Umbilical cord (tissue), 2 donors: Measurements from ENCODE around the gene UBAP2. TPM values are rescaled to one million over a fixed set of nuclear protein-coding genes. Genes with fewer than 3 reads are reported as not detected.
"Not testable (repeated sequence)": the region's sequence is repeated elsewhere in the genome, so short reads cannot be mapped to it uniquely, and the experiment has no call there.

Source experiments
- DNase-seq: peaks from one replicate; pipeline ENCODE4 v3.0.0-alpha.2; 2015; ENCODE audit warnings: low spot score
- total RNA-seq: library from RNA; depleted of rRNA; stranded (reverse); fragments of >200 nt; gene quantifications from one replicate; pipeline ENCODE4 v1.2.3, GENCODE V29; 2014; ENCODE audit warnings: low replicate concordance; ENCODE audit not compliant: insufficient read depth

Gene UBAP2
- total RNA-seq, 1 donor from 2014 or later: 31.5 TPM

DNA sequence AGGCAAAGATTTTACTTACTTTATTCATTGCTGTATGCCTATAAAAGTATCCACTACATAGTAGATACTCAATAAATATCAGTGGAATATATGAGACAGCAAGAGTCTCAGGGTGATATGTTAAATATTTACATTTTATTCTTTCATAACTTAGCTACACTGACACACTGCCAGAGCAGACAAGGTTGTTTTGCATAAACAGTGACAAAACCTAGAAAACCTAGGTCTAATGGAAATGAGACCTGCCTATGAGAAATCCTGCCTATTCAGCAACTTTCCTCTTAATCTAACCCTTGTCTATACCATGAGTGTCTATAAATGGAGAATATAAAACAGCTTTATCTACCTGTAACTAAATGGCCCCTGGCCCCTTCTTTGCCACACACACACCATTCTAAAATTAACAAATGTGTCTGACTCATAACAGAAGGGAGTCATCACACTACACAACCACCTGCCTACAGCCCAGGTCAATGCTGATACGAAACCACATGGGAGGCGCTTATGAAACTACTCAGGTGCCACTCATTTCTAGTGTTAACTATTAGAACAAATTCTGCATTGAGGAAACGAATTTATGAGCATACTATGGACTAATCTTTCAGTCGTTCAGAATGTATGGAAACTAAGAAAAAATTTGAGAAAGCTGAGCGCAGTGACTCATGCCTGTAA, 60.3 kb downstream of the UBAP2 start:
- no peak for DNase-seq

DNA sequence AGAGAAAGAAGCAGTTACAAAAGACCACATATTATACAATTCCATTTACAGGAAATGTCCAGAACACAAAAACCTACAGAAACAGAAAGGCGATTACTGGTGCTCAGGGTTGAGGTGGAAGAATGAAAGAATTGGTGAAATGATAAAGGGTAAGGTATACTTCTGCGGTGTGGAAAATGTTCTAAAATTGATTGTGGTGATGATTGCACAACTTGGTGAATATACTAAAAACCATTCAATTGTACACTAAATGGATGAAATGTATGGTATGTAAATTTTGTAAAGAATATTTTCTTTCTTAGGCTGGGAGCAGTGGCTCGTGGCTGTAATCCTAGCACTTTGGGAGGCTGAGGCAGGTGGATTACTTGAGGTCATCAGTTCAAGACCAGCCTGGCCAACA, 72.3 kb downstream of the UBAP2 start:
- no peak for DNase-seq

DNA sequence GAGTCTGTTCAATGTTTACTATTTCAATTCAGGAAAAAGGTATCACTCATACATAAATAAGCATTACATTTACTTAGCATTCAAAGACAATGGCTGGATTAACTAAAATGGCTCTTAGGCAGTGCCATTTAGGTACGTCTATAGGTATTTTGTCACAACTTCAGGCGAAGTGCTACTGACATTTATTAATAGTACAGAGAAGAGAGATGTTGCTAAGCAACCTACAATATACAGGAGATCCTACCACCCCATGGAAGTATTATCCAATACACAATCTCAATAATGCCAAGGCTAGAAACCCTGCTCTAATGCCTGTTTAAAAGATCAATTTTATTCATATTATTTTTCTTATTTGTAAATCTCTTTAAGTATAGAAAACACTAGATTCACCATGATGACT, 76.0 kb downstream of the UBAP2 start:
- DNase-seq: no peak

DNA sequence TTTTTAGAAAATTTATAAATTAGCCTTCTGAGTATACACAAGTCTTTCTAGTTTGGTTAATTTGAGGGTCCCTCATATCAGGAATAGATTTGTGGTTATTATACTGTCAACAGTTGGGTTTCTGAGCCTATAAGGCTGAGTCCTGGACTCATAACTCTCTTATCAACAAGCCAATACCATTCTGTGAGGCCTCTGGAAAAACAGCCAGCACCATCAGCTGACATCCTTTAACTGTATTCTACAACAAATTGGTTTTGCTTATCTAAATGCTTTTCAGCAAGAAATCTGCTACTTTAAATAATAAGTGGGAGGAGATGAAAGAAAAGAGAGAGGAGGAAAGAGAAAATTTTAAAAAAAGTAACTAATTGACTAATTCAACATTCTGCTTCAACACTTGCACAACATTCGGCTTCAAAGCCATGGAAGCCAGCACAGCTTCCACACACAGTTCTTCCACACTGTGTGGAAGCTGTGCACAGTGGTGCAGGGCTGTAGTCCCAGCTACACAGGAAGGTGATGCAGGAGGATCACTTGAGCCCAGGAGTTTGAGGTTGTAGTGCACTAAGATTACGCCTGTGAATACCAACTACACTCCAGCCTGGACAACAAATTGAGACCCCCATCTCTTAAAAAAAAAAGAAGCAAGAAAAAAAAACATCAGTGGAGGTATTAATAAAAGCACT, 84.5 kb downstream of the UBAP2 start:
- no peak for DNase-seq

DNA sequence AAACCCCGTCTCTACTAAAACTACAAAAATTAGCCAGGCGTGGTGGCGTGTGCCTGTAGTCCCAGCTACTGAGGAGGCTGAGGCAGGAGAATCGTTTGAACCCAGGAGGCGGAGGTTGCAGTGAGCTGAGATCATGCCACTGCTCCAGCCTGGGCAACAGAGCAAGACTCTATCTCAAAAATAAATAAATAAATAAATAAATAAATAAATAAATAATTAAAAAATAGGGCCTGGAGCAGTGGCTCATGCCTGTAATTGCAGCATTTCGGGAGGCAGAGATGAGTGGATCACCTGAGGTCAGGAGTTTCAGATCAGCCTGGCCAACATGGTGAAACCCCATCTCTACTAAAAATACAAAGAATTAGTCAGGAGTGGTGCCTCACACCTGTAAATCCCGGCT, 86.2 kb downstream of the UBAP2 start:
- DNase-seq: not testable (repeated sequence)

DNA sequence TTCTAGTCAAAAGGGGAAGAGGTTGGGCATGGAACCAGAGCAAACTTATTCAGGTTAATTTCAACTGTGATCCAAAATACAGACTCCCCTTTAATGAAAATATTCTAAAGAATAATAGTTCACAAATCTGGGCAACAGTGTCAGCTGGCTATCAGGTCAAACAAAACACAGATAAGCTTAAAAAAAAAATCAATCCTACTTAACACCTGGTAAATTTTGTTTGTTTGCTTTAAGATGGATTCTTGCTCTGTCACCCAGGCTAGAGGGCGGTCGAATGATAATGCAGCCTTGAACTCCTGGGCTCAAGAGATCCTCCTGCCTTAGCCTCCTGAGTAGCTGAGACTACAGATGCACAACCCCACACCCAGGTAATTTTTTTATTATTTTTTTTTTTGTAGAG, 89.0 kb downstream of the UBAP2 start:
- no peak for DNase-seq

DNA sequence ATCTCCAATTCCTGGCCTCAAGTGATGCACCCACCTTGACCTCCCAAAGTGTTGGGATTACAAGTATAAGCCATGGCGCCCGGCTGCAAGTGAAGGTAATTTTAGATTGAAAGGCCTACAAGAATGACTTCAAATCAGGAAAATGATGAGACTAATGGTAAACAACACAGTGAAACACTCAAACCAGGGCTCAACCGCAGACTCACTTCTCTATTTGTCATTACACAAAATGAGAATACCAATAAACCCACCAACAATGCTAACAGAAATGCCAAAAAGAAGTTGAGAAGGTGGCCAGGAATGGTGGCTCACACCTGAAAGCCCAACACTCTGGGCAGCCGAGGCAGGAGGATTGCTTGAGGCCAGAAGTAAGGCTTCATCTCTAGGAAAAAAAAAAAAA, 92.1 kb downstream of the UBAP2 start:
- DNase-seq: no peak

DNA sequence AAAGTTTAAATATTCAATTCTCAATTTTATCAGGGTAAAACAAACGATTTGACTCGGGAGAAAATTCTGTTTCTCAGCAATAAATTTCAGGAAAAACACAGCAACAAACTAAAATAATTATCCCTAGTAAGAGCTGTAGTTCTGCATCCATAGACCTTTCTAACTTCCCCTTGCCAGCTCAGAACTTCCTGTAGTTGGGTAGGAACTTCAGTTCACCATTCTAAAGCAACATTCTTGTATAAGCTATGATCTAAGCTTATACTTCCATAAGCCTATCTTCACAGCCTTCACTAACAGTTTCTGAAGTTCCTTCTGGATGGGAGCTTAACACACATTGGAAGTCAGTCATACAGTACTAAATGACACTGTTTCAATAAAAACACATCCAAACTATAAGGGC, 96.6 kb downstream of the UBAP2 start:
- peak; percentile 5 for DNase-seq

DNA sequence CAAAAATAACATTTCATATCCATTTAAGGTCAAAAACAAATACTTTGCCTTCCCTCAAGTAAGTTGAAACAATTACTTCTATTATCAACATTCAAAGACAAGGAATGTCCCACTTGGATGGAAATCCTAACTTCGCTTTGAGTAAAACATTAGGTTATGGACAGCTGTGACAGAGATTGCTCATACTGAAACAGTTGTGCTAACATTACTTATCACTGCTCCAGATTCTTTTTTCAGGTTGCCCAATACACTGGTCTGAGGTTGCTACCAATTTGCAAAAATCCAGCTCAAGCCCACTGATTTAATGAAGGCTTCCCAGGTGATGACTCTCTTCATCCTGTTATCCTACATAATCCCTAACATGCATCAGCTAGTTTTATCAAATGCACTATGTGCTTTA, 98.3 kb downstream of the UBAP2 start:
- DNase-seq: no peak

DNA sequence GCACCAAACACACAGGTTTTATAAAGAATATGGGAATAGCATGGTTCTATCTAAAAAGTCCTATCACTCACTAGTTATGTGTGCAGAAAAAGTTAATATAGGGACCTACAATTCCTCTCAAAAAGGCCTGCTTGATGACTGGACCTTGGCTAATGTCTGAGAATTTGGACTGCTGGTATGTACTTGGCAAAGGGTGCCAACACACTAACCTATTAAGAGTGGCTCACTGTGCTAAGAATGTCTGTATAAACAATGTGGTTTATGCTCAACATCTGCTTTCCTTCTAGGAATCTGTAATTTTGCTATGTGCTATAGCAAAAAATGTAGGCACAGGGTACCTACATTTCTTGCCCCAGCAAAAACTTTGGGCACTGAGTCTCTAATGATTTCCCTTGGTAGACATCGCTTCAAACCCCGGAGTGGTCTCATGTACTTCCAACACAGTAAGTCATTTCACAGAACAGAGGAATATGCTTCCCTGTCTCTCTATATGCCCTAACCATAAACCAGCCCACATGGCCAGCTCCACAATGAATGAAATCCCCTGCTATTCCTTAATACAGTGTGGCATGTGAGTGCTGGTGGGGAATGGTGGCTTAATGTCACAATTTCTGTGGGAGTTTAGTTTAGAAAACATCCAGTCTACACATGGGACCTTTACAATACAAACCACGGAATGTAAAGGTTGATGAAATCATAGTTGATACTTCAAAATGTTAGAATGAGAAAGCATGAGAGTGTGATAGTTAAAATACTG, 101.7 kb downstream of the UBAP2 start:
- DNase-seq: peak; percentile 8

DNA sequence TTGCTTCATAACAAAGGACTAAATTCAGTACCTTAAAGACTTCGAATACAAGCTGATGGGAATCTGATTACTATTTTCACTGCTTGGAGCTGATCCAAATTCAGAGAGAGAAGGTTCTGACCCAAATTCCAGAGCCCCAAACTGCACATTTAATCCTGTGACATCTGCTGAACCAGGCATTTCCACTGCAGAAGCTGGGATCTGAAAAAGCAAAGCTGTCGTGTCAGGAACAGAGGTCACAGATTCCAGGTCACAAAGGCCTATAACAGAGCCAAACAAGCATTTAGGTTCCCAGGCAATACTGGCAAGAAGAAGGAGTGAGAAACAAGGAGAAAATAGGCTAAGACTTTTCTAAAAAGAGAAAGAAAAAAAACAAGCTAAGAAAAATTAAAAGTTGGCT, 105.3 kb downstream of the UBAP2 start:
- DNase-seq: no peak

DNA sequence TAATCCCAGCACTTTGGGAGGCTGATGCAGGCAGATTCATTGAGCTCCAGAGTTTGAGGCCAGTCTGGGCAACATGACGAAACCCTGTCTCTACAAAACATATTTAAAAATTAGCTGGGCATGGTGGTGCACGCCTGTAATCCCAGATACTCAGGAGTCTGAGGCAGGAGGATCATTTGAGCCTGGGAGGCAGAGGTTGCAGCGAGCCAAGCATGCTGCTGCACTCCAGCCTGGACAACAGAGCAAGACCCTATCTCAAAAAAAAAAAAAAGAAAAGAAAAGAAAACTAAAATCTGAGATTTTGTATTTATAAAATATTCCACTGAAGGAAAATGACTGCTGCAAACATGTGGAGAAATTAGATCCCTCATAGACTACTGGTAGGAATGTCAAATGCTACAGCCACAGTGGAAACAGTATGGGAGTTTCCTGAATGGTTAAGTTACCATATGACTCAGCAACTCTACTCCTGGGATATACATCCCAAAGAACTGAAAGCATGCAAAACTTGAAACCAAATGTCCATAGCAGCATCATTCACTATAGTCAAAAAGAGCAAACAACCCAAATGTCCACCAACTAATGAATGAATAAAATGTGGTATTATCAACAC, 106.1 kb downstream of the UBAP2 start:
- peak; percentile 20 for DNase-seq

DNA sequence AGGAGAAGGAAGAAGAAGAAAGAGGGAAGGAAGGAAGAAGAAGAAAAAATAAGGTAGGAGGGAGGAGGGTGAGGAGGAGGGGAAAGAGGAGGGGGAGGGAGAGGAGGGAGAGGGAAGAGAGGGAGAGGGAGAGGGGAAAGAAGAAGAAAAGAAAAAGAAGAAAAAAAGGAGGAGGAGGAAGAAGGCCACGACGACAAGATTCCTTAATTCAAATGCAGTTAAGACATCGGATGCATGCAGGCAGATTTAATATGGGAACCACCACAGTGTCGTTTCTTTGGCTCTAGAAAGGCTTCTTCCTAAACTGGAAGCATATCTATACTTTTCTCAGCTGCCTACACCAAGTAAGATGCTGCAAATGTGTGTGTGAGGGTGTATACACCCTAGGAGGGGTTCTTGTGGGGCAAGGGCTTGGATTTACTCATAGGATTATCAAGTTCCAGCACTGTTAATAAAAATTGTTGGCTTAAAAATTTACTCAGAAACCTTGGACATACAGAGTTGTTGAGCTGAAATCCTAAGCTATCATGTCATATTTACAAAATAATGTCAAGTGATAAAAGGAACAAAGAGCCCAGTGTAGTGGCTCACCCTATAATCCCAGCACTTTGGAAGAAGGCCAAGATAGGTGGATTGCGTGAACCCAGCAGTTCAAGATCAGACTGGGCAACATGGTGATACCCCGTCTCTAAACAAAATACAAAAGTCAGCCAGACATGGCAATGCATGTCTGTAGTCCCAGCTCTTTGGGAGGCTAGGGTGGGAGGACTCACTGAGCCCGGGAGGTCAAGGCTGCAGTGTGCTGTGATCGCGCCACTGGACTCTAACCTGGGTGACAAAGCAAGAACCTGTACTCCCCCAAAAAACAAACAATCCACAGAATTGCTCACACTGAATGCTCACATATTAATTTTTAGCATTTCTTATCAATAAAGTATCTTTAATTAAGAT, 108.5 kb downstream of the UBAP2 start:
- DNase-seq: no peak

DNA sequence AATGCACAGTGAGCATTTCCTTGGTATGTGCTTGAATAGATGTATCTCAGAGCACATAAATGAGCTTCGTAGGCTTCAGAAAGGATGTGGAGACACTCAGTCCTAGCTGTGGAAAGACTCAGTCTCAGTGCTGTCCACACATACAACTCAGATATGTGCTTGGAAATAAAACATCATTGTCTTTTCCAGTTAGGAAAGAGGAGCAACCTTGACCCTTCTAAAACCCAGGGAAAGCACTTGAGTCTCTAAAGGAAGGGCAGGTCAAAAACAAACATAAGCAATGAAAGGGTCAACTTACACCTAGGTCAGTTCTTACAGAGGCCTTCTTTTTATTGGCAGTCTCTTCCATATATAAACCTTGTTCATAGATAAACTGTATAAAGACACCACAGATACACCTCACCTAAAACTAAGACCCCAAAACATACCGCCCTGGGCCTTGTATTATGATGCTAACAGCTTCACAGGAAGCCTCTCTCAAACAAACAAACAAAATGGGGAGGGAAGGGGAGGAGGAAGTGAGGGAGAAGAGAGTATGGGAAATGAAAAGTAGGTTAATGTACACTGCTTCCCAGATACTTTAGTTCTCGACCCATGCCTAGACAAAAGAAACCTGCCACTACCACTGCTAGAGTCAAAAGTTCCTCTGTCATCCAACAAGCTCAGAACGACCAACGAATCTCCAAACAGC, 114.4 kb downstream of the UBAP2 start:
- DNase-seq: no peak

DNA sequence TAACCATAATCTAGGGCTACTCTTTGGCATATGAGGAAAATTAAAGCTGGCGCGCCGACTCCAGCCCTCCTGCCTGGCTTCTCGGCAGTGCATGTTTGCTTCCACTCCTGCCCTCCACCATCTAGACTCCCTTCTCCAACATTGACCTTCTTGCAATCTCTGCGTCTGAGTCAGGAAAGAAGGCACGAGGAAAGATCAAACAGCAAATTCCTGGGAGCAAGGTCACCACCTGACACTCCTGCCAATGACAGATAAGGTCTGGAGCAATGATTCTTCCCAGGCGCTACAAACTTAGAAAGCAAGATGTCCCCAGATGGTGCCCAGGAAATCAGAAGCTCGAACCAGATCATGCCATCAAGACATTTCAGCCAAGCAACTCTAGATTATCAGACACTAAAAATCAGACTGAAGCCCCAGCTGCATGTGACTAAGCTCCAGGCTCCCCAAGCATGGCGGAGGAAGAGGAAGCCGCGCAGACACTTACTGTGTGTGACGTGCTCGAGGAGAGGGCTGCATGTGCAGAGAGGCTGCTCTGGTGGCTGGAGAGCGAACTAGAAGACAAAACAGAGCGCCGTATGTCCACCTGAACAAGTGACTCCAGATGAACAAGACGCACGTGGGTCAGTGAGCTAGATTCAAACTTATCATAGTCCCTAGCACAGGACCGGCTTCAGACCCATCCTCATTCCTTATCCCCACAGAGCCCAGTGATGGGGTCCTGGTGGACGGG, 116.4 kb downstream of the UBAP2 start:
- DNase-seq: no peak

DNA sequence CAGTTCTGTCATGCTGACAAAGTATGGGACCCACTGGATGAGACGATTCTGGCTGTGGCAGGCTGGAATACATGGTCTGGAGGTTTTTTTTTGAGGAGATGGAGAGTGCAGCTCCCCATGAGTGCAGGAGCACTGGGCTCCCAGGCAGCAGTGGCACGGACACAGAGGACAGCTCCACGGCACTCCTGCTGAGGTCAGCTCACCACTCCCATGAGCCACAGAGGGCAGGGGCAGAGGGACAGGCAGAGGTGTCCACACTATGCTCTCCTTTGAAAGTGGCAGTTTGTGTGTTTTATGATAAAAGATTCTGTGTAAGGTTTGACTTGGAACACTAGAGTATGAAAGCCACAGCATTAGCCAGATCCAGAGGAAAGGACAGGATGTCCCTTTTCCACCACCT, 117.4 kb downstream of the UBAP2 start:
- DNase-seq: no peak

DNA sequence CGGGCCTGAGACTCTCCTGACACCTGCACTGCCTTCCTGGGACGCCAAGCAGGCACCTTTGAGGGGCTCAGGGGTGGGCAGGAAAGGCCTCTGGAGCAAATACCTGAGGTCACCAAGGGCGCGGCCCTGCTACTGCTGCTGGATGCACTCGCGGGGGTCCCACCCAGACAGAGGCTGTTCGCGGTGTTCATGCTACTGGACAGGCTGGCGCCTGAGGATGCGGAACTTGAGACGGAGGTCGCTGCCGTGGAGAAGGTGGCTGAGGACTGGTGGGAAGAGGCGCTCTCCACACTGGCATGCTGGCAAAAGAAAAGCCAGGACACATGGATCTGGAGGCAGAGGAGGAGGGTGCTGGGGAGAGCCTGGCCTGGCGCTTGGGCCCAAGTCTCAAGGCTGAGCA, 121.0 kb downstream of the UBAP2 start:
- DNase-seq: no peak

DNA sequence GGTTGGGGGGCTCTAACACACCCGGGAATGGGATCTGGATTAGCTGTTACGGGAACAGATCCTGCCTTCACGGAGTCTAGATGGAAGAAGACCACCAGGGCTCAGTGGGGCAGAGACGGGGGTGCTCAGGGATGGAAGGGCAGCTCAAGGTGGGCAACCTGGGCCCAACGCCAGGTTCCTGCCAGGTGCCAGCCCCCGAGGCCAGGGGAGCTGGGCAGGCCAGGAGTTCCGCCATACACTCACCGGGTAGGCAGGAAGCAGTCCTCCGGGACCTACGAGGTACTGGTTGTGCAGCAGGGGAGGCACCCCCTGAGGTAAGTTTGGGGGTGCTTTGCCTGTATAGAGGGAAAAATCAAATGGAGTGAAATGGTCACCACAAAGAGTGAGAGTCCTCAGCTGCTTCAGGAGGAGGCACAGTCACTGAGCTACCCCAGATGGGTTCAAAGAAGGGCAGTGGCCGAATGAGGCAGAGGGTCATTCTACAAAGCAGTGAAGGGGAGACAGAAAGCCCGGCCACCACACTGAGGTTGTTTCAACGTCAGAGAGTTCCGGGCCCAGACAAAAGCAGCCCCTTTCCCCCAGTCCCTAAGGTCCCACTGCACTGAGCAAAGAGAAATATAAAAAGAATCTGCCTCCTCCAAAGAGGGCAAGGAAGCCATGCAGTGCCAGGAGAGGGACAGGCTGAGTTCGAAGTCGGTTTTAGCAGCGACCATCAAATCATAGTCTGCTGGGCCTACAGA, 121.8 kb downstream of the UBAP2 start:
- DNase-seq: no peak
